ENCODE results near the gene CASP5.
"Not testable (repeated sequence)": the region's sequence is repeated elsewhere in the genome, so short reads cannot be mapped to it uniquely, and the experiment has no call there.

Gene CASP5

GRCh38 chr11:105023003-105023402 lies at the start of gene CASP5:
Gene CASP5, minus strand, starts transcription at chr11:105023168. Its CDS starts 32 bp downstream, at chr11:105023136.
- Histone ChIP-seq H3K9me3 (no peaks in the 10 kb centered on the region), H3K4me3 (no peak within 1 kb of the TSS), H3K4me1 (no peaks in the 10 kb centered on the region), H3K36me3 (no peaks in the 10 kb centered on the region), H3K27ac (no peak within 1 kb of the TSS), H3K27me3 (no peaks in the 10 kb centered on the region)
- DNase-seq = no peak
- TF ChIP-seq CTCF (IDR thresholded peaks at IDR 0.05) = no peak
- intact Hi-C loops (cut with DNase I; ENCODE audit: low total_unique reads) = no loop called here

DNA sequence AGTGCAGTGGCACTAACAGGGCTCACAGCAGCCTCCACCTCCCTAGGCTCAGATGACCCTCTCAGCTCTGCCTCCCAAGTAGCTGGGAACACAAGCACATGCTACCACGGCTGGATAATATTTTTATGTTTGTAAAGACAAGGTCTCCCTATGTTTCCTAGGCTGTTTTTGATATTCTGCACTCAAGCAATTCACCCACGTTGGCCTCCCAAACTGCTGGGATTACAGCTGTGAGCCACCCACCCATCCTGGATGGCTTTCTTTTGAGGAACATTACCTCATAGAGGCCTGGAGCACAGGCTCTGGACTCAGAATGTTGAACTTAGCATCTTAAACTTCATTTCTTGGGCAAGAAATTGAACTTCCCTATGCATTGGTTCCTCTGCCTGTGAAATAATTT lies 49.1 kb upstream of the CASP5 start:
- H3K36me3 ChIP-seq; DNase-seq; intact Hi-C loops (cut with DNase I; ENCODE audit: low total_unique reads): not testable (repeated sequence)

GRCh38 chr11:105071089-105071732 lies 48.2 kb upstream of the CASP5 start:
- Histone ChIP-seq H3K4me3 (no peak overlapping the region), H3K4me1 (no peaks in the 10 kb centered on the region), H3K27me3 (no peaks in the 10 kb centered on the region), H3K27ac (no peak overlapping the region), H3K9me3 (no peaks in the 10 kb centered on the region), H3K36me3 (no peaks in the 10 kb centered on the region)
- TF ChIP-seq CTCF (IDR thresholded peaks at IDR 0.05) = no peak
- no peak for DNase-seq
- intact Hi-C loops (cut with DNase I; ENCODE audit: low total_unique reads) = no loop called here

More for the DNA sequence above, 49.1 kb upstream of the CASP5 start:
- H3K4me1 ChIP-seq, H3K27me3 ChIP-seq, H3K27ac ChIP-seq, H3K9me3 ChIP-seq, H3K4me3 ChIP-seq: not testable (repeated sequence)

- H3K27ac ChIP-seq = no peak overlapping the region
- DNase-seq = no peak
- intact Hi-C loops (cut with DNase I; ENCODE audit: low total_unique reads) = no loop called here
Measured at GRCh38 chr11:105070306-105070705, 47.3 kb upstream of the CASP5 start.

DNA sequence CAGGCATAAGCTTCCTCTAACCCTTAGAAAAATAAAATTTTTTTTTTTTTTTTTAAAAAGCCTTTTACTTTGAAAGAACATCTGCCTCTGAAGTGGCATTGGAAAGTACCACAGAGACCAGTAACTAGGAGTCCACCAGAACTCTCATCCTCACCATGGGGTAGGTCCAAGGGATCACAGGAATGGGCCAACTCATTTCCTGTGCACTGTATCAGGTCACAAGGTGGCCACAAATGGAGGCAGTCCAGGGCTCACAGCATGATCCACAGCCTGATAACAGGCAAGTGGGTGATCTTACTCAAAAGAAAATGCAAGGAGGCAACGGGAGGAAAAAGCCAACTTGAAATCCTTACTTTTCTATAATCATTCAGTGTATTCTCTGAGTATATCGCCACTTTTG lies 46.8 kb upstream of the CASP5 start:
- H3K36me3 ChIP-seq; H3K4me1 ChIP-seq; H3K27ac ChIP-seq; intact Hi-C loops (cut with DNase I; ENCODE audit: low total_unique reads); H3K9me3 ChIP-seq; H3K4me3 ChIP-seq; DNase-seq; H3K27me3 ChIP-seq: not testable (repeated sequence)

More at GRCh38 chr11:105070306-105070705, 47.3 kb upstream of the CASP5 start:
- H3K4me1 ChIP-seq = no peaks in the 10 kb centered on the region
- no peak overlapping the region for H3K4me3 ChIP-seq
- TF ChIP-seq CTCF (IDR thresholded peaks at IDR 0.05) = no peak
- H3K36me3 ChIP-seq = no peaks in the 10 kb centered on the region
- no peaks in the 10 kb centered on the region for H3K27me3 ChIP-seq
- H3K9me3 ChIP-seq = no peaks in the 10 kb centered on the region

DNA sequence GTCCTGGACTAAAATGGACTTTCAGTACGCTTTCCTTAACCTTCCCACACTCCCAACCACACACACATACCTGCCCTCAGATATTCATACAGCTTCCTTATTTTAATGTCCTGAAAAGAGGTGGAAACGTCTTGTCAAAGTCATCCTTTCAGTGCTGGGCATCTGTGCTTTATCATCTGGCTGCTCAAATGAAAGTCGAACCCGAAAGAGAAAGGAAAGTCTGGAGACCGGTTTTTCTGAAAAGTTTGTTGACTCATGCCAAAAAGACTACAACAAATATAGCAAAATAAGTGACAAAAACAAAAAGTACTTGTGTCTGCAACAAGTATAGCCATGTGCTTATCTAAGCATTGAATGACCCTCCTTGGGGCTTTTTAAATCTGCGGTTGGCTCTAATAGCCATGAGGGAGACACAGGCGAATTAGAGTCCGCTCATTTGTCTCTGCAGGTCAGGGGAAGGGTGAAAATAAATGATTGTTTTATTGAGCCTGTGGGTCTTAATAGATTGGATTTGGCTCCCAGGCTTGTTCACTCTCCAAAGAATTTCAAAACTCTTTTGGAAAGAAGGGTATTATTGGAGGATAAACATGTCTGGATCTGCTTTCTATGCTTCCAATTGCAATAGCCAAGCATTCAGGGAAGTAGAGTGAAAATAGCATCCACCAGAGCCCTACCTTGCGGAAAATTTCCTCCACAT lies 40.4 kb upstream of the CASP5 start:
- intact Hi-C loops (cut with DNase I; ENCODE audit: low total_unique reads); H3K4me3 ChIP-seq; DNase-seq: not testable (repeated sequence)

DNA sequence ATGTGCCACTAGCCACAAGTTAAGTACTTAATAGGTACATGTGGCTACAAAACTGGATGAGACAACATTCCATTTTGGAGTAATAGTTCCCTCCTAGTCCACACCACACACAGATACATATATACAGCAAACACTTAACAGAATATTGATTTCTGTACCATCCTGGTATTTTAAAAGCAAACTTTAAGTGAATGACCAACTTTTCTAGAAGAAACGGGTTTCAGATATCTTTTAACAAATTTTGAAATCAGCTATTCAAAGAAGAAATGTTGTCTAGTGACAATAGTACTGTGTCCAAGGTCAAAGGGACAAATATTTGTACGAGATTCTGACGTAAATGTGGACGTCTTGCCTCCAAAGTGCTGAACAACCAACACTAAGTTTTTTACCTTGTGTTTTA lies 34.5 kb upstream of the CASP5 start:
- intact Hi-C loops (cut with DNase I; ENCODE audit: low total_unique reads) = no loop called here
- no peaks in the 10 kb centered on the region for H3K36me3 ChIP-seq

More for the DNA sequence above, 40.4 kb upstream of the CASP5 start:
- not testable (repeated sequence) for H3K9me3 ChIP-seq, H3K27me3 ChIP-seq, H3K27ac ChIP-seq, H3K4me1 ChIP-seq, H3K36me3 ChIP-seq

More for the DNA sequence above, 34.5 kb upstream of the CASP5 start:
- Histone ChIP-seq H3K4me1 (no peaks in the 10 kb centered on the region), H3K27ac (no peak overlapping the region), H3K9me3 (no peaks in the 10 kb centered on the region), H3K27me3 (no peaks in the 10 kb centered on the region), H3K4me3 (no peak overlapping the region)
- no peak for TF ChIP-seq CTCF (IDR thresholded peaks at IDR 0.05)
- no peak for DNase-seq
